ENCODE results near the gene TMEM163. TPM values are rescaled to one million over a fixed set of nuclear protein-coding genes. Genes with fewer than 3 reads are reported as not detected.
"Not testable (repeated sequence)": the region's sequence is repeated elsewhere in the genome, so short reads cannot be mapped to it uniquely, and the experiment has no call there.

TMEM163 gene
- polyA plus RNA-seq, 1 experiment: not detected

DNA sequence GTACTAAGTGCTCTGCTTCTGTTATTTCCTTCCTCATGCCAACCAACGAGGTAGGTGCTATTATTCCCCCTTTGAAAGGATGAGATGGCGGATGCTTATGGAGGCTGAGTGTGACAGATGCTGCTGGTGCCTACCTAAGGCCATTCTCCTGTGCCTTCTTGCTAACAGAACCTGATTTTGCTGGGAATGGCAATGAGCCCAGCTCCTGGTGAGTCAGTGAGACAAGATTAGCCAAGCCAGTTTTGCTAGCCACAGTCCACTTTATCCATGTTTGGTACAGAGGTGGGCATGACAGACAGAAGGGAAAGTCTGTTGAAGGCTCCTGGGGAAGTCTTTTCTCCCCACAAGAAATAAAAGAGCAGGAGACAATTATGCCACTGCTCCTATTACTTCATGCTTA lies 43.7 kb upstream of the TMEM163 start:
- TF ChIP-seq, protein P1, sequence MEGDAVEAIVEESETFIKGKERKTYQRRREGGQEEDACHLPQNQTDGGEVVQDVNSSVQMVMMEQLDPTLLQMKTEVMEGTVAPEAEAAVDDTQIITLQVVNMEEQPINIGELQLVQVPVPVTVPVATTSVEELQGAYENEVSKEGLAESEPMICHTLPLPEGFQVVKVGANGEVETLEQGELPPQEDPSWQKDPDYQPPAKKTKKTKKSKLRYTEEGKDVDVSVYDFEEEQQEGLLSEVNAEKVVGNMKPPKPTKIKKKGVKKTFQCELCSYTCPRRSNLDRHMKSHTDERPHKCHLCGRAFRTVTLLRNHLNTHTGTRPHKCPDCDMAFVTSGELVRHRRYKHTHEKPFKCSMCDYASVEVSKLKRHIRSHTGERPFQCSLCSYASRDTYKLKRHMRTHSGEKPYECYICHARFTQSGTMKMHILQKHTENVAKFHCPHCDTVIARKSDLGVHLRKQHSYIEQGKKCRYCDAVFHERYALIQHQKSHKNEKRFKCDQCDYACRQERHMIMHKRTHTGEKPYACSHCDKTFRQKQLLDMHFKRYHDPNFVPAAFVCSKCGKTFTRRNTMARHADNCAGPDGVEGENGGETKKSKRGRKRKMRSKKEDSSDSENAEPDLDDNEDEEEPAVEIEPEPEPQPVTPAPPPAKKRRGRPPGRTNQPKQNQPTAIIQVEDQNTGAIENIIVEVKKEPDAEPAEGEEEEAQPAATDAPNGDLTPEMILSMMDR (IDR thresholded peaks at IDR 0.05; ENCODE audit: insufficient read depth, low read depth, low read length): no peak
- DNase-seq (ENCODE audit: low read depth): no peak

DNA sequence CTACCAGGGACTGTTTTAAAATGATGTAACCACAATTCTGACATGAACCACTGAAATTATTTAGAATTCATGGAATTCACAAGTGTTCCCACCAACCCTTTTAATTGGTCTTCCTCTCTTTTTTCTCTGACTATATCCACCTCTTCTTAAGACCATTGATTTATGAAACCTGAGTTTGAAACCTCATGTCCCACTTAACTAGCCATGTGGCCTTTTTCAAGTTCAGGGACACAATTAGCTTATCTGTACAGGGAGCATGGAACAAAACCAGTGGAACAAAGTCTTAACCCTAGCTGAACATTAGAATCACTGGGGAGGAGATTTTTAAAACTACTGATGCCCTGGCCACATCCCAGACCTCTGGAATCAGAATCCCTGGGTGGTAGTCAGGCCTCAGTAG lies 41.6 kb upstream of the TMEM163 start:
- ChIA-PET CTCF (no interaction called here), POLR2A (no interaction called here)
- no peak overlapping the region for H3K4me3 ChIP-seq (ENCODE audit: low read depth, low read length)
- no peaks in the 10 kb centered on the region for H3K36me3 ChIP-seq (ENCODE audit: control insufficient read depth, insufficient read depth, low read length)
- no peaks in the 10 kb centered on the region for H3K27me3 ChIP-seq (ENCODE audit: control insufficient read depth, insufficient read depth, low read length)
- DNase-seq (ENCODE audit: low read depth): no peak
- TF ChIP-seq, protein P1 (IDR thresholded peaks at IDR 0.05; ENCODE audit: insufficient read depth, low read depth, low read length): no peak

More for the DNA sequence above, 43.7 kb upstream of the TMEM163 start:
- Histone ChIP-seq H3K4me3 (ENCODE audit: low read depth, low read length) (no peak overlapping the region), H3K27me3 (ENCODE audit: control insufficient read depth, insufficient read depth, low read length) (no peaks in the 10 kb centered on the region), H3K36me3 (ENCODE audit: control insufficient read depth, insufficient read depth, low read length) (no peaks in the 10 kb centered on the region)
- CTCF ChIA-PET: interaction anchor here (0.5 to 1.4 kb wide), 2 partner anchors 25 to 38 kb away, joined by 3 read pairs; no protein-coding TSS in a partner anchor
- POLR2A ChIA-PET: no interaction called here

- Histone ChIP-seq H3K4me3 (ENCODE audit: low read depth, low read length) (no peak overlapping the region), H3K27me3 (ENCODE audit: control insufficient read depth, insufficient read depth, low read length) (no peaks in the 10 kb centered on the region), H3K36me3 (ENCODE audit: control insufficient read depth, insufficient read depth, low read length) (no peaks in the 10 kb centered on the region)
- ChIA-PET CTCF (no interaction called here), POLR2A (no interaction called here)
- TF ChIP-seq, protein P1 (IDR thresholded peaks at IDR 0.05; ENCODE audit: insufficient read depth, low read depth, low read length): no peak
- DNase-seq (ENCODE audit: low read depth): no peak
These were observed 39.8 kb upstream of the TMEM163 start for GRCh38 chr2:134758633-134759032.

DNA sequence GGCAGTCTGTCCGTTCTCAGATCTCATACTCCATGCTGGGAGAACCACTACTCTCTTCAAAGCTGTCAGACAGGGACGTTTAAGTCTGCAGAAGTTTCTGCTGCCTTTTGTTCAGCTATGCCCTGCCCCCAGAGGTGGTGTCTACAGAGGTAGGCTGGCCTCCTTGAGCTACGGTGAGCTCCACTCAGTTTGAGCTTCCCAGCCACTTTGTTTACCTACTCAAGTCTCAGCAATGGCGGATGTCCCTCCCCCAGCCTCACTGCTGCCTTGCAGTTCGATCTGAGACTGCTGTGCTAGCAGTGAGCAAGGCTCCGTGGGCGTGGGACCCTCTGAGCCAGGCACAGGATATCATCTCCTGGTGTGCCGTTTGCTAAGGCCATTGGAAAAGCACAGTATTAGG lies 33.2 kb upstream of the TMEM163 start:
- CTCF ChIA-PET; H3K4me3 ChIP-seq (ENCODE audit: low read depth, low read length); H3K27me3 ChIP-seq (ENCODE audit: control insufficient read depth, insufficient read depth, low read length); DNase-seq (ENCODE audit: low read depth); H3K36me3 ChIP-seq (ENCODE audit: control insufficient read depth, insufficient read depth, low read length); POLR2A ChIA-PET: not testable (repeated sequence)

- ChIA-PET CTCF (no interaction called here), POLR2A (no interaction called here)
- Histone ChIP-seq H3K36me3 (ENCODE audit: control insufficient read depth, insufficient read depth, low read length) (no peaks in the 10 kb centered on the region), H3K4me3 (ENCODE audit: low read depth, low read length) (no peak overlapping the region), H3K27me3 (ENCODE audit: control insufficient read depth, insufficient read depth, low read length) (no peaks in the 10 kb centered on the region)
- TF ChIP-seq, protein P1 (IDR thresholded peaks at IDR 0.05; ENCODE audit: insufficient read depth, low read depth, low read length): no peak
- no peak for DNase-seq (ENCODE audit: low read depth)
These were observed 26.7 kb upstream of the TMEM163 start for GRCh38 chr2:134745546-134745945.

DNA sequence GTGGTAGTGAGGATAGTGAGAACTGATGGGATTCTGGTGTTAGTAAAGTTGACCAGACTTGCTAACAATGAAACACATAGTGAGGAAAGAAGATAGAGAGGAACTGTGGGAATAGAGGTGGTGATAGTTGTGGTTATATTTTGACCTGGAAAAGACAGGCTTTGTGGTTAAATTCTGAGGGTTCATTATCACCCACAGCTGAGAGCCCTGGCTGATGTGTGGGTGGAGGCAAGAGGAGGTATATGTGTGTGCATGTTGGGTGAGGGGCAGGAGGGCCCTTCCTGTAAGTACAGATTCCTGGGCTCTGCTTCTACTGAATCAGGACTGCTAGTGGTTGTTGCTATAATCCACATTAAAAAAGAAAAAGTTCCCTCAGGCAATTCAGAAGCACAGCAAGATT lies 26.2 kb upstream of the TMEM163 start:
- Histone ChIP-seq H3K27me3 (ENCODE audit: control insufficient read depth, insufficient read depth, low read length) (no peaks in the 10 kb centered on the region), H3K36me3 (ENCODE audit: control insufficient read depth, insufficient read depth, low read length) (no peaks in the 10 kb centered on the region), H3K4me3 (ENCODE audit: low read depth, low read length) (no peak overlapping the region)
- TF ChIP-seq, protein P1 (IDR thresholded peaks at IDR 0.05; ENCODE audit: insufficient read depth, low read depth, low read length): no peak
- ChIA-PET POLR2A (no interaction called here), CTCF (no interaction called here)
- no peak for DNase-seq (ENCODE audit: low read depth)

Data from BJ (cell line).